Skeletal muscle tissue (tissue), 4 donors: ENCODE data around the gene GH1. TPM values are rescaled to one million over a fixed set of nuclear protein-coding genes. Genes with fewer than 3 reads are reported as not detected.
"Not testable (repeated sequence)": the region's sequence is repeated elsewhere in the genome, so short reads cannot be mapped to it uniquely, and the experiment has no call there.

ENCODE experiments used
- H3K27ac ChIP-seq: one replicate; pipeline ENCODE4 v1.7.0; 2013; ENCODE audit warnings: mild to moderate bottlenecking, low read depth, low read length, inconsistent platforms
- H3K27me3 ChIP-seq, 3 donors: one replicate each; pipeline ENCODE4 v1.7.0; 2013; ENCODE audit warnings: low read length in 3 of 3; ENCODE audit not compliant: control insufficient read depth in 3 of 3, insufficient read depth in 3 of 3
- H3K36me3 ChIP-seq, 3 donors: one replicate each; pipeline ENCODE4 v1.7.0; 2013; ENCODE audit warnings: low read length in 3 of 3; ENCODE audit not compliant: control insufficient read depth in 3 of 3, insufficient read depth in 3 of 3
- H3K4me1 ChIP-seq, 3 donors: one replicate each; pipeline ENCODE4 v1.7.0; 2013; ENCODE audit warnings: low read length in 3 of 3, mild to moderate bottlenecking in 3 of 3; ENCODE audit not compliant: control insufficient read depth in 3 of 3, insufficient read depth in 3 of 3
- H3K4me3 ChIP-seq, 3 donors: one replicate each; pipeline ENCODE4 v1.7.0; 2013; ENCODE audit warnings: low read length in 3 of 3
- H3K9ac ChIP-seq, 3 donors: one replicate each; pipeline ENCODE4 v1.7.0; 2013; ENCODE audit warnings: low read length in 3 of 3, mild to moderate bottlenecking in 3 of 3, moderate library complexity in 2 of 3, low read depth in 1 of 3
- H3K9me3 ChIP-seq, 3 donors: one replicate each; pipeline ENCODE4 v1.7.0; 2013; ENCODE audit warnings: low read length in 3 of 3; ENCODE audit not compliant: control insufficient read depth in 3 of 3
- total RNA-seq: library from RNA; depleted of rRNA; stranded (reverse); fragments of >200 nt; gene quantifications from one replicate; pipeline ENCODE4 v1.2.3, GENCODE V29; 2014
- donor health status: Osteomylitis.

Gene GH1
- total RNA-seq, 1 donor from 2014 or later = not detected

- H3K27me3 ChIP-seq = no peaks in the 10 kb centered on the region
- H3K27ac ChIP-seq = no peak overlapping the region
- H3K9ac ChIP-seq = no peak overlapping the region
- peaks cover 20 to 28% (median 24%) of the 10 kb centered on the region in 3 donors for H3K4me1 ChIP-seq
- no peaks in the 10 kb centered on the region for H3K9me3 ChIP-seq
- no peaks in the 10 kb centered on the region for H3K36me3 ChIP-seq
- H3K4me3 ChIP-seq = no peak overlapping the region
Observed at GRCh38 chr17:63928966-63929695, 10.5 kb upstream of the GH1 start.

- H3K9ac ChIP-seq = no peak overlapping the region
- H3K4me1 ChIP-seq = peaks cover 20 to 28% (median 24%) of the 10 kb centered on the region in 3 donors
- no peaks in the 10 kb centered on the region for H3K36me3 ChIP-seq
- no peaks in the 10 kb centered on the region for H3K9me3 ChIP-seq
- H3K4me3 ChIP-seq = no peak overlapping the region
- no peaks in the 10 kb centered on the region for H3K27me3 ChIP-seq
- no peak overlapping the region for H3K27ac ChIP-seq
Observed at GRCh38 chr17:63928172-63928666, 9.6 kb upstream of the GH1 start.

- H3K4me3 ChIP-seq = no peak overlapping the region
- peaks cover 20 to 28% (median 24%) of the 10 kb centered on the region in 3 donors for H3K4me1 ChIP-seq
- H3K9me3 ChIP-seq = no peaks in the 10 kb centered on the region
- no peak overlapping the region for H3K9ac ChIP-seq
- no peaks in the 10 kb centered on the region for H3K36me3 ChIP-seq
- no peaks in the 10 kb centered on the region for H3K27me3 ChIP-seq
- no peak overlapping the region for H3K27ac ChIP-seq
Observed at GRCh38 chr17:63927464-63928171, 9.0 kb upstream of the GH1 start.

GRCh38 chr17:63926164-63926563 is 7.5 kb upstream of the GH1 start:
- peaks cover 14 to 18% (median 18%) of the 10 kb centered on the region in 3 donors for H3K4me1 ChIP-seq
- no peak overlapping the region for H3K27ac ChIP-seq
- H3K27me3 ChIP-seq = no peaks in the 10 kb centered on the region
- H3K36me3 ChIP-seq = no peaks in the 10 kb centered on the region
- H3K4me3 ChIP-seq = no peak overlapping the region
- H3K9me3 ChIP-seq = no peaks in the 10 kb centered on the region
- H3K9ac ChIP-seq = no peak overlapping the region

GRCh38 chr17:63925615-63926014 is 7.0 kb upstream of the GH1 start:
- Histone ChIP-seq H3K27ac (no peak overlapping the region), H3K4me3 (no peak overlapping the region), H3K4me1 (peaks cover 9 to 13% (median 13%) of the 10 kb centered on the region in 3 donors), H3K36me3 (no peaks in the 10 kb centered on the region), H3K27me3 (no peaks in the 10 kb centered on the region), H3K9ac (no peak overlapping the region), H3K9me3 (no peaks in the 10 kb centered on the region)

GRCh38 chr17:63922402-63922801 is 3.8 kb upstream of the GH1 start:
- not testable (repeated sequence) for H3K9ac ChIP-seq, H3K27me3 ChIP-seq, H3K4me3 ChIP-seq, H3K36me3 ChIP-seq, H3K9me3 ChIP-seq, H3K27ac ChIP-seq
- H3K4me1 ChIP-seq = peaks cover 5 to 11% (median 8%) of the 10 kb centered on the region in 3 donors

- H3K4me1 ChIP-seq = peaks cover 8 to 11% (median 8%) of the 10 kb centered on the region in 3 donors
- H3K36me3 ChIP-seq, H3K9ac ChIP-seq, H3K9me3 ChIP-seq, H3K27ac ChIP-seq, H3K4me3 ChIP-seq, H3K27me3 ChIP-seq: not testable (repeated sequence)
Observed at GRCh38 chr17:63920779-63921178, 2.1 kb upstream of the GH1 start.

GRCh38 chr17:63920050-63920449 is 1.4 kb upstream of the GH1 start:
- not testable (repeated sequence) for H3K9ac ChIP-seq, H3K36me3 ChIP-seq, H3K27ac ChIP-seq, H3K4me3 ChIP-seq, H3K27me3 ChIP-seq, H3K9me3 ChIP-seq
- H3K4me1 ChIP-seq = peaks cover 8 to 11% (median 8%) of the 10 kb centered on the region in 3 donors

- H3K4me3 ChIP-seq = no peak overlapping the region
- no peaks in the 10 kb centered on the region for H3K36me3 ChIP-seq
- H3K27ac ChIP-seq = no peak overlapping the region
- H3K9me3 ChIP-seq = no peaks in the 10 kb centered on the region
- H3K9ac ChIP-seq = no peak overlapping the region
- peaks cover 0 to 5% (median 0%) of the 10 kb centered on the region in 3 donors for H3K27me3 ChIP-seq
- peaks cover 8 to 11% (median 8%) of the 10 kb centered on the region in 3 donors for H3K4me1 ChIP-seq
Observed at GRCh38 chr17:63919311-63919723, 678 bp upstream of the GH1 start.

- Histone ChIP-seq H3K9me3 (no peaks in the 10 kb centered on the region), H3K4me3 (no peak overlapping the region), H3K27me3 (peaks cover 0 to 5% (median 0%) of the 10 kb centered on the region in 3 donors), H3K9ac (no peak overlapping the region), H3K4me1 (peaks cover 8 to 11% (median 8%) of the 10 kb centered on the region in 3 donors), H3K27ac (no peak overlapping the region), H3K36me3 (no peaks in the 10 kb centered on the region)
Observed at GRCh38 chr17:63918305-63918704, 334 bp downstream of the GH1 start.
